Measurements from ENCODE around the gene CENPL. TPM values are rescaled to one million over a fixed set of nuclear protein-coding genes. Genes with fewer than 3 reads are reported as not detected.

The CENPL gene
- total and polyA plus RNA-seq, 8 donors: 0.73 to 2.0 (median 1.2) TPM

DNA sequence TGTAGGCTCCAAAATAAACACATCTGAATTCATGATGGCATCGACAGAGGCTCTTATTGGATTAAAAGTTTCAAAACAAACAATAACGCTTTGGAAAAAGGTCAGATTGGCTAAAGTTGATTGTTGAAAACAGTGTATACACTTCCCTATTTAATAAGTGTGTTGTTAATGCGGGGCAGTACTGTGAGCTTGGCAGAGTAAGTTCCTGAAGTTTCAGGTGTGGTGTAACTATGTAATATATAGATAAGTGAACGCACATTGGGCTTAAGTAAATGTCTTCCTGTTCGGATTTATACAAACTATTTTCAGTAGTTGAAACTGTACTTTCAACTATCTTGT is 44.3 kb upstream of the CENPL start:
- Histone ChIP-seq H3K27me3 (no peaks in the 10 kb centered on the region), H3K4me3 (peak overlapping the region; percentile 59 to 78 (median 72)), H3K27ac (peak overlapping the region; percentile 90 to 99 (median 96)), H3K4me1 (peaks cover 10 to 30% (median 27%) of the 10 kb centered on the region in 3 donors), H3K36me3 (peaks cover 0 to 21% (median 15%) of the 10 kb centered on the region in 3 donors), H3K9me3 (no peaks in the 10 kb centered on the region)
- intact Hi-C loops (cut with DNase I): no loop called here
- ATAC-seq (peak in 2 of 4 donors; percentile 0 to 4), DNase-seq (no peak), FAIRE-seq (no peak)
- TF ChIP-seq, protein P1, sequence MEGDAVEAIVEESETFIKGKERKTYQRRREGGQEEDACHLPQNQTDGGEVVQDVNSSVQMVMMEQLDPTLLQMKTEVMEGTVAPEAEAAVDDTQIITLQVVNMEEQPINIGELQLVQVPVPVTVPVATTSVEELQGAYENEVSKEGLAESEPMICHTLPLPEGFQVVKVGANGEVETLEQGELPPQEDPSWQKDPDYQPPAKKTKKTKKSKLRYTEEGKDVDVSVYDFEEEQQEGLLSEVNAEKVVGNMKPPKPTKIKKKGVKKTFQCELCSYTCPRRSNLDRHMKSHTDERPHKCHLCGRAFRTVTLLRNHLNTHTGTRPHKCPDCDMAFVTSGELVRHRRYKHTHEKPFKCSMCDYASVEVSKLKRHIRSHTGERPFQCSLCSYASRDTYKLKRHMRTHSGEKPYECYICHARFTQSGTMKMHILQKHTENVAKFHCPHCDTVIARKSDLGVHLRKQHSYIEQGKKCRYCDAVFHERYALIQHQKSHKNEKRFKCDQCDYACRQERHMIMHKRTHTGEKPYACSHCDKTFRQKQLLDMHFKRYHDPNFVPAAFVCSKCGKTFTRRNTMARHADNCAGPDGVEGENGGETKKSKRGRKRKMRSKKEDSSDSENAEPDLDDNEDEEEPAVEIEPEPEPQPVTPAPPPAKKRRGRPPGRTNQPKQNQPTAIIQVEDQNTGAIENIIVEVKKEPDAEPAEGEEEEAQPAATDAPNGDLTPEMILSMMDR (IDR thresholded peaks at IDR 0.05): no peak
- 1 to 2% methylated on average over 5 of the region's 5 CpGs for WGBS, 2 donors

DNA sequence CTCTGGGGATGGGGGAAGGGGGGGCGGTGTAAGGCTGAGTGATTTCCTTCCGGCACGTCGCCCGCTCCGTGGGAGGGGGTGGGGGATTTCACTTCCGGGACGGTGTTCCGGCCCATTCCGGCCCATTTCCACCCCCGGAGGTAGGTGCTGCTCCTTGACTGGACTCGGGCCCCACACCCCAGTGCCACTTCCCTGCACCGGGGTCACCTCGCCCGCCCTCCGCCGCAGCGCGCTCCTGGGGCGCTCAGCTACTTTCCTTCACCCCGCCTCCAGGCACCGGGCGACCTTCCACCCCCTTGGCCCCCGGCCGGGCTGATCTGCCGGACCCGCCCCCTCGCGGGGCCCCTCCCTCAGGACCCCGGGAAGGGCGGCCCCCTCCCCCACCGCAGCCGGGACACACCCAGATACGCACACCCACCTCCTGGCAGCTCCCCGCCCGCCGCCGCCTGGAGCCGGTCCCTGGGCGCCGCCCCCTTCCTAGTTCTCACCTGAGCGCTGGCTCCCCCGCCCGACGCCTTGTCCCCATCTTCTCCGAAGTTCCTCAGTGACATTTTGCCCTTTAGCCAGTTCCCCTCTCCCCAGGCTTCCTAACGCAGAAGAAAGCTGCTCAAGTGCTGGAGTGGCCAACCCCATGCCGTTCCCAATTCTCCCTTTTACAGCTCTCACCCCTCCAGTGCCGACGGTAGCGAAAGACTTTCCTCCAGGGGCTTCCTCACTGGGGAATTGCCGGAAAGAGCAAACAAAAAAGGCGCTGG is 43.8 kb upstream of the CENPL start, which contains the start of gene ZBTB37:
ZBTB37 (plus strand) TSS at position 115 of the 755 bp plus-strand sequence. CDS start 1,846 bp downstream, outside the sequence.
- peaks cover 10 to 30% (median 27%) of the 10 kb centered on the region in 3 donors for H3K4me1 ChIP-seq
- FAIRE-seq: no peak
- no peaks in the 10 kb centered on the region for H3K27me3 ChIP-seq
- intact Hi-C loops (cut with DNase I): no loop called here
- TF ChIP-seq, protein P1 (IDR thresholded peaks at IDR 0.05): no peak
- H3K27ac ChIP-seq: peak within 1 kb of the TSS; percentile 90 to 99 (median 96)
- no peaks in the 10 kb centered on the region for H3K9me3 ChIP-seq
- H3K4me3 ChIP-seq: peak within 1 kb of the TSS; percentile 59 to 78 (median 72)
- H3K36me3 ChIP-seq: peaks cover 0 to 26% (median 20%) of the 10 kb centered on the region in 3 donors
- peak; percentile 94 to 98 (median 96) for DNase-seq
- ATAC-seq: peak; percentile 80 to 87 (median 84)
- WGBS, 2 donors: 0 to 1% methylated on average over 40 to 53 of the region's 53 CpGs

DNA sequence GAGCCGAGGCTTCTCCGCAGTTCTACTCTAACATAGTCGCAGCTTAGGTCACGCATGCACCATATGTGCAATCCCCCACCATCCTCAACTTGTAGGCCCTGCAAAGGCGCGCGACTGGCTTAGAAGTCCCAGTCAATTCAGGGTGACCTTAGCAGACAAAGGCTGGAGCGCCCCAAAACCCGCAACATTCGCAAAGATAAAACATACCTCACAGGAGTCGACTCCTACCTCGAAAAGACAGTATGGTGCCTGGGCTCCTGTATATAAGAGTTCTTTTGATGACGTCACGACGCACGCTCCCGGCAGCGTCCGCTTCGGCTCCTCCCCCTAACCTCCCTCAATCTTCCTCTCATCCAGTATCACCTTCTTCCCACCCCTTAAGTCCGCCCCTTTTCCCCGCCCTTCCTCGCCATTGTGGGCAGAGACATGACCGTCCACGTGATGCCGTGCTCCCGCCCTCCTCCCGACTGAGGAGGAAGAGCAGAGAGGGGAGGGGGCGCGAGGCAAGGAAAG is 43.1 kb upstream of the CENPL start, which contains the start of gene GAS5:
GAS5 (minus strand) TSS at position 237 of the 513 bp plus-strand sequence.
- peak; percentile 83 to 92 (median 86) for ATAC-seq
- intact Hi-C loops (cut with DNase I): no loop called here
- H3K27me3 ChIP-seq: no peaks in the 10 kb centered on the region
- peak; percentile 87 for FAIRE-seq
- peak within 1 kb of the TSS; percentile 90 to 99 (median 96) for H3K27ac ChIP-seq
- H3K4me3 ChIP-seq: peak within 1 kb of the TSS; percentile 59 to 78 (median 72)
- H3K9me3 ChIP-seq: no peaks in the 10 kb centered on the region
- peaks cover 0 to 33% (median 26%) of the 10 kb centered on the region in 3 donors for H3K36me3 ChIP-seq
- H3K4me1 ChIP-seq: peaks cover 10 to 30% (median 27%) of the 10 kb centered on the region in 3 donors
- WGBS, 2 donors: 0% methylated on average over 27 to 30 of the region's 30 CpGs
- TF ChIP-seq, protein P1 (IDR thresholded peaks at IDR 0.05): no peak
- peak; percentile 93 to 100 (median 99) for DNase-seq

DNA sequence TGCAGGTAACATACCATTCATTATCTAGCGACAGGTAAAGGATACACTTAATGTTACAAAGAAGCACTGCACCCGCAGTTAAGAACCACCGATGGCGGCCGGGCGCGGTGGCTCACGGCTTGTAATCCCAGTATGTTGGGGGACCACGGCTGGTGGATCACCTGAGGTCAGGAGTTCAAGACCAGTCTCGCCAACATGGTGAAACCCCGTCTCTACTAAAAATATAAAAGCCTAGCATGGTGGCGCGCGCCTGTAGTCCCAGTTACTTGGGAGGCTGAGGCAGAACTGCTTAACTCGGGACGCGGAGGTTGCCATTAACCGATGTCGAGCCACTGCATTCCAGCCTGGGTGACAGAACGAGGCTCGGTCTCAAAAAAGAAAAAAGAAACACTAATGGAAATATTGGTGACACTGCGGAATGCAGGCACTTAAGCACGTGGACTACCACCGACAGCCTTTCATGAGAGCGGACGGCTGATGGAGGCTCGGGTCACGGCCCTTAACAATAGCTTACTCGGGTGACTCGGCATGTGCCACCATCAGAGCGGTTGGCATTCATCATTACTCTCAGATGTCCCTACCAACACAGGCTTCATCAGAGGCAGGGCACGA is 42.6 kb upstream of the CENPL start:
- Histone ChIP-seq H3K4me1 (peaks cover 10 to 30% (median 27%) of the 10 kb centered on the region in 3 donors), H3K27ac (peak overlapping the region; percentile 58 to 99 (median 96)), H3K9me3 (no peaks in the 10 kb centered on the region), H3K27me3 (no peaks in the 10 kb centered on the region), H3K36me3 (peaks cover 0 to 38% (median 29%) of the 10 kb centered on the region in 3 donors), H3K4me3 (peak overlapping the region; percentile 59 to 78 (median 65))
- FAIRE-seq (no peak), ATAC-seq (peak; percentile 2 to 5 (median 3)), DNase-seq (peak in 2 of 6 donors; percentile 48 to 57)
- intact Hi-C loops (cut with DNase I): no loop called here
- TF ChIP-seq, protein P1 (IDR thresholded peaks at IDR 0.05): no peak
- WGBS, 2 donors: 2 to 3% methylated on average over 32 of the region's 32 CpGs

Measured in pancreas (tissue), 10 donors.